GM03348 (cell line): ENCODE measurements around the gene TTC9B.
"Not testable (repeated sequence)": the region's sequence is repeated elsewhere in the genome, so short reads cannot be mapped to it uniquely, and the experiment has no call there.

Source experiments
- DNase-seq: peaks from one replicate; pipeline ENCODE4 v3.0.0; 2012; ENCODE audit warnings: low spot score

Gene TTC9B

DNA sequence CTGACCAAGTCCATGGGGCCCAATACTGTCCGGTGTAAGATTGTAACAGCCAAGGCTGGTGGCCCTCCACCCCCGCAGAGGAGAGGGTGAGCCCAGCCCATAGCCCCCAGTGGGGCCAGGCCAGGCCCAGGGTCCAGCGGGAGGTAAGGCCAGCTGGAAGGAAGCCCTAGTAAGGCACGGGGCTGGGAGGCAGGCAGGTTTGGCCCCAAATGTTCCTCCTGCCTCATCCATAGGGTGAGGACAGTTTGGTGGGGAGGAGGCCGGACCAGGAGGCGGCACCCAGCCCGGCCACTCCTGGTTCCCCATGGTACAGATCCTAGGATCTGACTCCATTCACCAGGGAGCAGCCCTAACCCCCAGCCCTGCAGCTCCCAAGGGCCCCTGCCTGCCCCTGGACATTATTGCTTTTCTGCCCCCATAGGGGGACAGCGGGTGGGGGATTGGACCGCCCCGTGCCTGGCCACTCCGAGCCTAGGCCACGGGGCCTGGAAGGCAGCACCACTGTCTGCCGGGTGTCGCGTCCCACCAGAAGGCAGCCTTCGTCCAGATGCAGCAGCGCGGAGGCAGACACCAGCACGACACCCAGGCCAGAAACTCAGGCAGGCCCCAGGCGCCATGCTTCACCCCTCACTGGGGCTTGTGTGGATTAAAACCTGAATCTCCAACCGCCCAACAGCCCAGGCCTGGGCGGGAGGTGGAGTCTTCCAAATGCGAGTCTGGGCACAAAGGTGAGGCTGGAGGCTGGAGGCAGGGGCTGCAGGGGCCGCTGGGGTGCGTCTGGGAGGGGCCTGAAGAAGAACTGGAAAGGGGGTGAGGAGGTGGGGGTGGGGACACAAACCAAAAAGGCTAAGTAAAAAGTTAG is 15.0 kb upstream of the TTC9B start:
- DNase-seq = no peak

DNA sequence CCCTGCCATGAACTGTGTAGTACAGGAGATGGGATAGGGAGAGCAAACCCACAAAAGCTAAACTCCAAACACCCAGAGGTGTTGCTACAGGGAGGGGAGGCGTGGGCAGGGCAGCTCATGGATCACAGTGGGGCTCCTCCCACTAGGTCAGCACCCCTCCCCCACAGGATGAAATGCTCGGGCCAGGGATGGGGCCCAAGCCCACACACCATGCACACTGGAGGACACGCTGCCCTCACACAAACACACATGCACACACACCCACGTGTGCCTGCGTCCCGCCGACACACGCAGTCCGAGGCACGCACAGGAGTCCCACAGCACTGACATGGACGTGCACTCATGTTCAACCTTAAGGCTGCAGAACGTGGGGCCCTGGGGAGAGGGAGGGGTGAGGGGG is 14.3 kb upstream of the TTC9B start:
- DNase-seq = no peak

DNA sequence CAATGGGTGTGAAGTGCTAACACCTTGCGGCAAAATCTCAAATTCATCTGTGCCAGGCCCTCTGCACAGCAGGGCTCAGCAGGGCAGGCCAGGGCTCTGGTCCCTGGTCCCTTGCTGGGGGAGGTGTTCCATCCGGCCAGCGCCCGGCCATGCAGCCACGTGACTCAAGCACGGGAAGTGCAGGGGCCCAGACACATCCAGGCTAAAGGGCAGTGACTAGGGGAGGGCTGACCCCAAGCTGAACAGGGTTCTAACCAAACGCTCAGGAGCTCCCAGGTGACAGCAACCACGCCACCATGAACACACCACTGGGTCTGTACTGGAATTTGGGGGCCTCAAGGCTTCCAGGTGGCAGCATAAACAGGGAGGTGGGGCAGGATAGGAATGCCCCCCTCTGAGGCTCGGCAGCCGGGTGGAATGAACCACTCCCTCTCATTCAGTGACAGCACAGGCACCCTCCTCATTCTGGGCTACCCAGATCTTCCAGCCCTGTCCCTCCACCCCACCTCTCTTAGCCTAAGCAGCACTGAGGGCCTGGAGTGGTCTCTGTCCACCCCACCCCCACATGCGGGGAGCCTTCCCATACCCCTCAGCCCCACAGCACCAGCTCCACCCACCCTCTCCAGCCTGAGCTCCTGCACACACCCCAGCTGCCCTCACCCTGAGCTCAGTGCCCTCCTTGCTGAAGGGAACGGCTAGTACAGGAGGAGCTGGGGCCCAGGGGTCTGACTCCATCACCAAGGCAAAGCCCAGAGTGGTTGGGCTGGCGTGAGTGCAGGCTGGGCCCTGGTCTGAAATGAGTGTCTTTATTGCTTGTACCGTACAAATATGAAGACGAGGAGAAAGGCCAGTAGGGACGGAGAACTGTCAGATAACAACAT is 13.6 kb upstream of the TTC9B start:
- DNase-seq = peak; percentile 41

DNA sequence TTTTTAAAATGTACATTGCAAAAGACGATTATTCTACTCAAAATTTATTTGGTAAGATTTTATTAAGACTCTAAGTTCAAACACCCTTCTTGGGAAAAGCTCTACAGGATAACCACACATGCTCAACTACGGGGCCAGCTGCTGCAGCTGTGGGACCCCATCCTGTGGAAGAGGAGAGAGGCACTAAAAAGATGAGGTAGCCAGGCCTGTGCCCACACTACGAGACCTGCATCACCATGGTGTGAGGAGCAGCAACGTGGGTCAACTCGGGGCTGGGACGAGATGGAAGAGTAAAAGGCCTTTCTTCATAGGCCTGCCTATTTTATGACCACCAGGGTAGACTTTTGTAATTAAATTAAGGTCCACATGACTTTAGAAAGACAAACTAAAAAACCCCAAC is 12.9 kb upstream of the TTC9B start:
- no peak for DNase-seq

DNA sequence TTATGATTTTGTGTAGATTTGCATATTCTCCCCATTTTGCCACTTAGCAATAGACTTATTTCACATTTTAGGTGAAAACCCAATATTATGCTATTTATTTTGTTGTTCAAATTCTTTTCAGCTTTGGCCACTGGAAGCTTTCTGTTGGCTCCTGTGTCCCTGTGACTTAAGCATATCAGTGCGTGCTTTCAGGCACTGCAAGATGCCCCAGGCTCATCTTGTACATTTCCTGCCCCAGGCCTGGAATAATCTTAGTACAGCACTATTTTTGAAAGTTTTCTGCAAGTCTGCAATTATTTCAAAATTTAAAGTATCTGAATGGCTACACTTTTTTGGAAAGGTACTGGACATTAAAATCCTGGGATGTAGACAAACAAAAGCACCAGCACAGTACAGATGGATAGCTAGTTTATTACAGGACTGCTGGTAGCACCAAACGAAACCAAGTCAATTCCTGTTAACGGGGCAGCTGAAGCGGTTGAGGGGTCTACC is 11.8 kb upstream of the TTC9B start:
- DNase-seq = no peak

DNA sequence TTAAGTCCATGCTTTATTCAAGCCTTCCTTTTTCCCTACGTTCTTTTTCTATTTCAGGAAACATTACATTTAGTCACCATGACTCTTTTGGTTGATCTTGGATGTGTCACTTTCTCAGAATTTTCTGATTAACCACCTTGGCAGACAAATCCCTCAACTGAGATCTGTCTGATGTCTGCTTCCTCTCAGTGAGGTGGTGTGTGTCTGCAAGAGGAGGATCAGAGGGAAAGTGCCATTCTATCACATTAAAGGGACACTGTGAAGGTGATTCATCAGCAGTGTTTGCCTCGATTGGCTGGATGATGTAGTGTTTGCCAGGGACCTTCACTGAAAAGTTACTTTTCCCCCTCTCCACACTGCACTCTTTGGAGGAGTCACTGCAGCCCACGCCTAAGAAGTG is 11.3 kb upstream of the TTC9B start:
- DNase-seq = peak; percentile 38

DNA sequence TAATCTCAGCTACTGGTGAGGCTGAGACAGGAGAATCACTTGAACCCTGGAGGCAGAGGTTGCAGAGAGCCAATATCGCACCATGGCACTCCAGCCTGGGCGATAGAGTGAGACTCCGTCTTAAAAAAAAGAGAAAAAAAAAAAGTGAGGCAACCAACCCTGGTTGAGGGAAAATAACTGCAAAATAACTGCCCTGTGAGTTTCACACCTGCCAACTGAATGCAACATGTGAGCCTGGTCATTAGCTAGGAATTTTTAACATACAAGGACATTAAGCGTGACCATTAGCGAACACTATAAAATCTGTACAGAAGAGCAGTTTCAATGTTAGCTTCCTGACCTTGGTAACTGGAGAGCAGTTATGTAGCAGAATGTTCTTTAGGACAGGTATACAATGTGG is 10.7 kb upstream of the TTC9B start:
- DNase-seq = no peak

DNA sequence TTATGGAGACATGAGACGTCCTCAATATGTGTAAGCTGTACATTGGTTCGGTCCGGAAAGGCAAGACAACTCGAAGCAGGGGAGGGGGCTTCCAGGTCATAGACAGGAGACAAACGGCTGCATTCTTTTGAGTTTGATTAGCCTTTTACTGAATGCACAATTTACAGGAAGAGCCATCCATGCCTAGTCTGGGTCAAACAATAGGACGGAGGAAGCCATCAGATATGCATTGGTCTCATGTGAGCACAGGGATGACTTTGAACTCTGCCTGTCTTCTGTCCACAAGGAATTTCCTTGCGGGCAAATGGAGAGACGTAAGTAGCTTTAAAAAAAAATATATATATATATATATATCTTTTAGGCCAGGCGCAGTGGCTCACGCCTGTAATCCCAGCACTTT is 10.2 kb upstream of the TTC9B start:
- DNase-seq = no peak

DNA sequence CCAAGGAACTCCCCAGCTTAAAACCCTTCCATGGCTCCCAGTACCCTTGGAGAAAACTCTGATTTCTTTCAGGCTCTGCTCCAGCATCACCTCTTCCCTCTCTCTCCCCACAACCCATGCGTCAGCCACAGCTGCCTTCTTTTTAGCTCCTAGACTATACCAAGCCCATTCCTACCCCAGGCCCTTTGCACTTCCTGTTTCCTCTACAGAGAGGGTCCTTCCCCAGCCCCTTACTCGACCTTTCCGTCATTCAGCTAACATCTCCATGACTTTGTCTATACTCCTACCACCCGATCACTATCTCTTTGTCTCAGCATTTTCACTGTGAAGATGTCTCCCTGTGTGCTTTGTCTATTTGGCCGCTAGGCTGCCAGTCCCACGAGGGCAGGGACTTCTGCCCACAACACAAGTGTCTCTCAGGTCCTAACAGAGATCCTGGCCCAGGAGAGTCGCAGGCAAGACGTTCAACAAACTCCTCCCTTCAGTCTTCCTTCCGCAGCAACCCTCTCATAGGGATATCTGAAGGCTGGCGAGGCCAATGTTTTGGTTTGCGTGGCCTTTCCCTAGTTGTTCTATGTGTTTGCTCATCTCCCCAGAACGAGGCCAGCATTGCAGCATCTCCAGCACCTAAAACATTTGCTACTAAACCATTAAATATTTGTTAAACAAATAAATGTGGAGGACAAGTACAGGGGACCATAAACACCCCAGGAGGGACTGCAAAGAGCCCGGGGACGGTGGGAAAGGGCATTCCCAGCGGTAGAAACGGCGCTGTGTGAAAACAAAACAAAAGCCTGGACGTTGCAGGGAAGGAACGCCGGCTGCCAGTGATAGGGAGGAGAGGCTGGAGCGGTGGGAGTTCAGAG is 7.5 kb upstream of the TTC9B start:
- peak; percentile 58 for DNase-seq

DNA sequence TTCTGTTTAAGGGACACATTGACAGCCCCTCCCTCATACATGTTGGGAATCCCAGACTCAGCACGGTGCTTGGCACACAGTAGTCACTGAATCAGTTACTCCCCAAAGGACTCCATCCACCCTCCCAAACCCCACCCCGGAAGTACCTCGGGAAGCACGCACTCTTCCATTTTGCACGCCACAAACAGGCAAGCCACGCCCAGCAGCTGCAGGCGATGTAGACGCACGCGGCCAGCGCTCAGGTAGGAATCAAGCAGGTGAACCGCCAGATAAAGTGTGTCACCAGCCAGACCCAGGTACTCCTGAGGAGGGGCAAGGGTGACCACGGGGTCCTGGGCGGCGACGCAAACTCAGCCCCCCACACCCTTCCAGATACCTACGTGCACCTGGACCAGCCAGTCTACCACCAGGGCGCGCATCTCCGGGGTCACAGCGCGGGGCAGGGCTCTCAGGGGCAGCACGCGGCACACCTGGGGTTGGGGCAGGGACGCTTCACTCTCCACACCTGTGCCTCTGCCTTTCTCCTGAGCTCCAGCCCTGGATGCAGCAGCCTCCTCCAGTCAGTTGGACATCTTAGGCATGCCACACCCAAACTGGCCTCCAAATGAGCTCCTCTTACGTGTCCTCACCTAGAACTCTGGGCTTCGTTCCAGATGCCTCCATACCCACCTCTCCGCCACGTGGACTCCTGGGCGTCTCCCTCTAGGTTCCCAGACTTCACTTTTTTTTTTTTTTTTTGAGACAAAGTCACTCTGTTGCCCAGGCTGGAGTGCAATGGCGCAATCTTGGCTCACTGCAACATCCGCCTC is 6.4 kb upstream of the TTC9B start:
- DNase-seq = no peak

DNA sequence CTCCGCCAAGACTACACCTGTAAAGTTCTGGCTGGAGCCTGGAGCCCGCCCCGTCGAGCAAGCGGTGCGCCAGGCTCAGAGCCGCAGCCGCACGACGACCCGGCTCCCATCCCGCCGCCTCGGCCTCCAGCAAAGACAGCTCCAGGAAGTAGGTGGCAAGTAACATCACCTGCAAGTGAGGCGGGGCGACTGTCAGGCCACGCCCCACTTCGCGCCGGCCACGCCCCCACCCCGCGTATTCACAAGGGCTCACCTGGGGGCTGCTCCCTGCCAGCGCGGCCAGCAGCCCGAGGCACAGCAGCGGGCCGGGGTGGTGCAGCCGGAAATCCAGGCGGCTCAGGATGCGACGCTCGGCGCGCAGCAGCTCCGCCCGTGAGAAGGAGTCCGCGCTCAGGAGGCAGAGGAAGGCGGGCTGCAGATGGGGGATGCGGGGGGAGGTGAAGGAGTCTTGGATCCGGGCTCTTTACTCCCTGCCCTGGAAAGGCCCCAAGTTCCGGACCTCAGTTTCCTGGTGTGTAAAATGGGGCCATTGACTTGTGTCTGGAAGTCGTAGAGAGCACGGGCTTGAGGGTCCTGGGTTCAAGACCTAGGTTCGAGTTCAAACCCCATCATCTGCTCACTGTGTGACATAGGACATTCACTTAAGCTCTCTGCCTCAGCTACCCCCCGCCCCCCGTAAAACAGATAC is 5.1 kb upstream of the TTC9B start:
- DNase-seq = no peak

DNA sequence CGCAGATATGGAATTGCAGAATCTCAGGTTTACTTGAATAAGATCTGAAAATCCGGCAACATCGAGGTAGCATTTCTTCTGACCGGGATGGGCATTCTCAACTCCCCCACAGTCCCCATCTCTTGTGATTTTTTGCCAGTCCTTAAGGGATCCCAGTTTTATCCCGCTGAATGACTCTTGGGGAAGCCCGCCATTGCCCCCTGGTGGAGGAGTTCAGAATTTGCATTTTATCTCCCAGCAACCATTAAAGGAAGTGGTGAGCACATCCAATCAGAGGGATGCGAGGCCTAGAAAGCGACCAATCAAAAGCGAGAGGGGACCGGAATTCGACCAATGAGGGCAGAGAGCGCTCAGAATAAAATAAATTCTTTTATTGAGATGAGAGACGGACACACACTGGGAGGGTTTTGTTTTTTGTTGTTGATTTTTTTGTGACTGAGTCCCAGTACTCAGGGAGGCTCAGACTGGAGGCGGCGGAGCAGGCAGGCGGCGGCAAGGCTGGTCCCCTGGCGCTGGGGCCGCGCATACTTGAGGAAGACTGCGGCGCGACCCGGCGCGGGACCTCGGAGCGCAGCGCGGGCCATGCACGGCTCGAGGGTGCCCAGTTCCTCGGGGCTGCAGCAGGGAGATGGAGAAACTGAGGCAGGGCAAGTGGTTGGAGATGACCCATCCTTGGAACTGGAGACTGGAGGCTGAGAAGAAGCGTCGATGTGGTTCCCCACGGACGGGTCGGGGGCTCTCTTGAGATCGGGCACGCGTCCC is 3.9 kb upstream of the TTC9B start:
- DNase-seq = peak; percentile 98

DNA sequence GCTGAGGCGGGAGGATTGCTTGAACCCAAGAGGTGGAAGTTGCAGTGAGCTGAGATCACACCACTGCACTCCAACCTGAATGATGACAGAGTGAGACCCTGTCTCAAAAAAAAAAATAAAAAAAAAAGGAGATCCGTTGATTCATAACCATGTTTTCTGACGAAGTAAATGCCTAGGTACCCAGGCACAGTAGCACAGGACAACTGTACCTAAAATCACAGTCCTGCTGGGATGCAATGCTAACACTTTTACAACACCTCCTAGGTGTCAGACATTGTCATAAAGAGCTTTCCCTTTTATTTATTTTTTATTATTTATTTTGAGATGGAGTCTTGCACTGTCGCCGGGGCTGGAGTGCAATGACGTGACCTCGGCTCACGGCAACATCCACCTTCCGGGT is 2.5 kb upstream of the TTC9B start:
- no peak for DNase-seq

DNA sequence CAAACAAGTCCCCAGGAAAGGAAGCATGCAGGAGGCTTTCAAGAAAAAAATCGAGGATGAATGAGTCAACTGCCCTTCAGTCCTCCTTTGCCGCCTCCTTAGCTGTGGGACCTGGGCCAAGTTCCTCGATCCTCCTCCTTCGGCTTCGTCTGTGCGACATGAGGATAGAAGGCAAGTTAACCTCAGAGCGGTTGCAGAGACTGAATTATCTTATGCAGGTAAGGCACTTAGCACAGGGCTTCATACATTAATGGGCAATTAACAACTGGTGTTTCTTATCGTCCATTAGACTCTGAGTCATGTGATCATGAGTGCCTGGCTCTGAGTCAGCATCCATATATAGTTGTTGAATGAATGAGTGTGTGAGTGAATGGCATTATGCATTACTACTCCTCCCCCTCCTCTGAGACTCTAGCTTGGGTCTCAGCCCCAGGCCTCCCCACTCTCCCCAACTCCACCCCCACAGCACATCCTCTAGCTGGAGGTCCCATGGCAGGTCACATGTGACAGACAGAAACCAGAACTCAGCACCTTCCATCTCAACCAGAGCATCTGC is 1.6 kb upstream of the TTC9B start:
- DNase-seq = peak; percentile 45

DNA sequence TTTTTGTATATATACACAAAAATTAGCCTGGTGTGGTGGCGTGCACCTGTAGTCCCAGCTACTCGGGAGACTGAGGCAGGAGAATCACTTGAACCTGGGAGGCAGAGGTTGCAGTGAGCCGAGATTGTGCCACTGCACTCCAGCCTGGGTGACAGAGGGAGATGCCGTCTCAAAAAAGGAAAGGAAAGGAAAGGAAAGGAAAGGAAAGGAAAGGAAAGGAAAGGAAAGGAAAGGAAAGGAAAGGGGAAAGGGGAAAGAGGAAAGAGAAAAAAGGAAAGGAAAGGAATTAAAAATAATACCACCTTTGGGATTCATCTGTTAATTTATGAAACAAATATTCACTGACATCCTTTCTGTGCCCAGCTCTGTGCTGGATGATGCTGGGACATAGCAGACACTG is 845 bp upstream of the TTC9B start:
- DNase-seq = not testable (repeated sequence)

DNA sequence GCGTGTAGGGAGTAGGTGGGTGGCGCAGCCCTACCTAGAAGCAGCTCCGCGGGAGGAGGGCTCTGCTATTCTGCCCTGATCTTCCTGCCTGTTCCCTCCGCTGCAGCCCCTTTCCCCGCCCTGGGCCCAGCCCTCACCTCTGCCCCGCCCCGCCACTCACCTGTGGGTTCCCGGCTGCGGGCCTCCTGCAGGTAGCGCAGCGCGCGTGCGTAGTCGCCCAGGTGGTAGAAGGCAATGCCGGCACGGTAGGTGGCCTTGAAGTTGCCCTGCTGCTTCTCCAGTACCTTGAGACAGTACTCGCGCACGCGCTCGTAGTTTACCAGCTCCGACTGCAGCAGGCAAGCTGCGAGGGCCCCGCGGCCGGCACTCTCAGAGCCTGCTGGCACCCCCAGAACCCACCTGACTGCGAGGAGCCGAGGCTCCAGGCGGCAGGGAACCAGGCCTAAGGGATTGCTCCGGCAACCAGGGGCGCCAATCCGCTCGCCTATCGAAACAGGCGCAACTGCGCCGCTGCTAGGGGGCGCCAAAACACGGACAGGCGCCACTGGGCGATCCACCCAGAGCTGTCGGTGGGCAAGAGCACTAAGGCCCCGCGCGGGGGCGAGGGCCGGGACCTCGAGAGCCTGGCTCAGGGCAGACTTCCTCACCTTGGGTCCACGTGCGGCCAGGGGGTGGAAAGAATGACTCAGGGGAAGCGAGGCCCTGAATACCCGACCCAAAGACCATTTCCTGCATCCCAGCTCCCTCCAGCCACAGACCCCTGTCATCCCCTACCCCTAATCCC is 965 bp downstream of the TTC9B start:
- peak; percentile 41 for DNase-seq

DNA sequence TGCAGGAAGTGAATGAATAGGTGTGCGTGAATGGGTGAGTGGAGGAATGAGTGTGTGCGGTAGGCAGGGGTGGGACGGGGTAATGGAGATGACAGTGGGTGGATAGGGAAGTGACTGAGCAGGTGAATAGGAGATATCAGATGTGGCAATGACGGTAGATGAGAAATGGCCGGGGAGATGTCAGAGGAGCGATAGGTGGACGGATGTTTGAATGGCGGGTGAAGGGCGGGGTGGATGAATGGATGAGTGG is 1.5 kb downstream of the TTC9B start:
- DNase-seq = no peak

DNA sequence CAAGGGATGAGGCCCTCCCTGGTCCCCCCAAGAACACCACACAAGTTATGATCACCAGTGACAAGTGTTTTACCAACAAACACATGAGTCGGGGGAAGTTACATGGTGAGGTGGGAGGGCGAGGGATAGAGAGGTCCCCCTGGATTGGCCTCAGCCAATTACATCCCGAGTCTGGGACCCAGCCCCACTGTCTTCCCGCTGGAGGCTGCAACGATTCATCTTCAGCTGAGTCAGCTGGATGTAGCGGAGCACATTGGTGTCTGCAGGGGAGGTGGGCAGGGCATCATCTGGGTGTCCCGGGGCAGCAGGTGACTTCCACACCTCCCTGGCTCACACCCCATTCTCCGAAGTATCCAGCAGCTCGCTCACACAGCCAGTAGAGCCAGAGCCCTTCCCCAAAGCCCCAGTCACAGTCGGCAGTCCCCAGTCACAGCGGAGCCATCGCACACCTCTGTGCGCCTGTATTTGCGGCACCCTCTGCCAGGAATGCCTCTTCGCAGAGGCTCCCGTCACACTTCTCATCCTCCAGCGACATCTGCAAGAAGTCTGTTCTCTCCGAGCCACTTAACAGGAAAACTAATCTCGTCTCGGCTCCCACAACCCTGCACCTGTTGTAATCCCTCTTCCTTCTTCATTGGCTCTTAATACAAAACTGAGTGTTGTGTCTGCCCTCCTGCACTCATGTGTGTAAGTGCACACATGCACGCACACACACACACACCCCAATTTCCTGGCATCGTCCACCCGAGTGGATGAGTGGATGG is 2.0 kb downstream of the TTC9B start:
- no peak for DNase-seq
